SH-SY5Y (cell line): Measurements from ENCODE around the gene INF2.

ENCODE experiments used
- GATA2 ChIP-seq: IDR thresholded peaks from 2 replicates; pipeline ENCODE4 v1.6.1; 2011; ENCODE audit warnings: mild to moderate bottlenecking, low read depth, low read length
- GATA3 ChIP-seq: IDR thresholded peaks from 2 replicates; pipeline ENCODE4 v1.6.1; 2011; ENCODE audit warnings: low read depth, mild to moderate bottlenecking, low read length, moderate library complexity

- TF ChIP-seq GATA2 (no peak), GATA3 (no peak)
Measured at GRCh38 chr14:104650981-104651875, 38.2 kb upstream of the INF2 start.
